Neutrophil (primary cell): Measurements from ENCODE around the gene PGM3.

Source experiments
- H3K27ac ChIP-seq: fragments of 200-600 bp; sonication (generic); 2 replicates; pipeline ENCODE4 v1.5.1; 2016; ENCODE audit warnings: mild to moderate bottlenecking, moderate library complexity
- H3K27me3 ChIP-seq: fragments of 200-600 bp; sonication (generic); 2 replicates; pipeline ENCODE4 v1.6.0; 2016; ENCODE audit warnings: mild to moderate bottlenecking
- H3K36me3 ChIP-seq: fragments of 200-600 bp; sonication (generic); 2 replicates; pipeline ENCODE4 v1.5.1; 2017
- H3K4me1 ChIP-seq, 2 experiments: fragments of 200-600 bp in 1 of 2; sonication (generic) in 1 of 2; 1 replicate in 1 of 2; 2 replicates in 1 of 2; pipeline versions ENCODE4 v1.5.1 to v1.6.1; 2013 to 2016; ENCODE audit warnings: low read depth in 1 of 2, low read length in 1 of 2, mild to moderate bottlenecking in 1 of 2, moderate library complexity in 1 of 2; ENCODE audit not compliant: control insufficient read depth in 1 of 2, insufficient read depth in 1 of 2
- H3K4me3 ChIP-seq, 2 experiments: fragments of 200-600 bp in 1 of 2; sonication (generic) in 1 of 2; 1 replicate in 1 of 2; 2 replicates in 1 of 2; pipeline ENCODE4 v1.5.1; 2013 to 2016; ENCODE audit warnings: low read depth in 1 of 2, low read length in 1 of 2, mild to moderate bottlenecking in 1 of 2, moderate library complexity in 1 of 2
- H3K9me3 ChIP-seq: fragments of 200-600 bp; sonication (generic); 2 replicates; pipeline ENCODE4 v1.5.1; 2016
- TF ChIP-seq, protein P1 (sequence below): fragments of 200-600 bp; sonication (generic); IDR thresholded peaks from 2 replicates; pipeline ENCODE4 v1.5.1; 2016; ENCODE audit warnings: antibody characterized with exemption

PGM3 gene

DNA sequence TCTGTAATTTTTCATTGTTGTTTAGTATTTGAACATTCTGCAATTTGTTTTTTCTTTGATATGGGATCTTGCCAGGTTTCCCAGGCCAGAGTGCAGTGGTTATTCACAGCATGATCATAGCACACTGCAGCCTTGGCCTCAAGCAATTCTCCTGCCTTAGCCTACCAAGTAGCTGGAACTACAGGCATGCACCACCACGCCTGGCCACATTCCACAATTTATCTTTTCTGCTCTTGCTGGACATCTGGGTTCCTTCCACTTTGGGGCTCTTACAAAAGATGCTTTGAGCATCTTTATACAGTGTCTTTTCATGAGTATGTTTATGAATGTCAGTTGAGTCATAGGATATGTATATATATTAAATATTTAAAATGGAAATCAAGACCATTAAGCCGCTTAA is 42.0 kb downstream of the PGM3 start:
- TF ChIP-seq, protein P1, sequence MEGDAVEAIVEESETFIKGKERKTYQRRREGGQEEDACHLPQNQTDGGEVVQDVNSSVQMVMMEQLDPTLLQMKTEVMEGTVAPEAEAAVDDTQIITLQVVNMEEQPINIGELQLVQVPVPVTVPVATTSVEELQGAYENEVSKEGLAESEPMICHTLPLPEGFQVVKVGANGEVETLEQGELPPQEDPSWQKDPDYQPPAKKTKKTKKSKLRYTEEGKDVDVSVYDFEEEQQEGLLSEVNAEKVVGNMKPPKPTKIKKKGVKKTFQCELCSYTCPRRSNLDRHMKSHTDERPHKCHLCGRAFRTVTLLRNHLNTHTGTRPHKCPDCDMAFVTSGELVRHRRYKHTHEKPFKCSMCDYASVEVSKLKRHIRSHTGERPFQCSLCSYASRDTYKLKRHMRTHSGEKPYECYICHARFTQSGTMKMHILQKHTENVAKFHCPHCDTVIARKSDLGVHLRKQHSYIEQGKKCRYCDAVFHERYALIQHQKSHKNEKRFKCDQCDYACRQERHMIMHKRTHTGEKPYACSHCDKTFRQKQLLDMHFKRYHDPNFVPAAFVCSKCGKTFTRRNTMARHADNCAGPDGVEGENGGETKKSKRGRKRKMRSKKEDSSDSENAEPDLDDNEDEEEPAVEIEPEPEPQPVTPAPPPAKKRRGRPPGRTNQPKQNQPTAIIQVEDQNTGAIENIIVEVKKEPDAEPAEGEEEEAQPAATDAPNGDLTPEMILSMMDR = no peak
- Histone ChIP-seq H3K27me3 (no peaks in the 10 kb centered on the region), H3K4me3 (no peak overlapping the region), H3K4me1 (no peaks in the 10 kb centered on the region), H3K27ac (no peak overlapping the region), H3K9me3 (no peaks in the 10 kb centered on the region), H3K36me3 (peaks cover 67% of the 10 kb centered on the region)

GRCh38 chr6:83138758-83139157 is 54.3 kb downstream of the PGM3 start:
- Histone ChIP-seq H3K27ac (no peak overlapping the region), H3K27me3 (no peaks in the 10 kb centered on the region), H3K9me3 (no peaks in the 10 kb centered on the region), H3K4me1 (no peaks in the 10 kb centered on the region), H3K4me3 (no peak overlapping the region), H3K36me3 (peaks cover 74% of the 10 kb centered on the region)
- TF ChIP-seq, protein P1 = no peak

DNA sequence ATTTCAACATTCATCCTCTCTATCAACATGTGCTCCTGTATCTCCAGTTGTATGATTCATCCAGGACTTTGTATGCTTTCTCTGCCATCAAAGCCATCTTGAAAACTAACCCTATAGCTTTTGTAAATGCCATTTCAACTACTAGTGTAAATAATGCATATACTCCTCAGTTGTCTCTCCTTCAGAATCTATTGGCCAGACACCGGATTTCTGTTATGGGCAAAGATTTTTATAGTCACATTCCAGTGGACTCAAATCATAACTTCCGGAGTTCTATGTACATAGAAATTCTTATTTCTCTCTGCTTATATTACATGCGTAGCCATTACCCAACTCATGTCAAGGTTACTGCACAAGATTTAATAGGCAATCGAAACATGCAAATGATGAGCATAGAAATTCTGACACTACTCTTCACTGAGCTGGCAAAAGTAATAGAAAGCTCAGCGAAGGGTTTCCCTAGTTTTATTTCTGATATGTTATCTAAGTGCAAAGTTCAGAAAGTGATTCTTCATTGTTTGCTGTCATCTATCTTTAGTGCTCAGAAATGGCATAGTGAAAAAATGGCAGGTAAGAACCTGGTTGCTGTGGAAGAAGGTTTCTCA is 54.8 kb downstream of the PGM3 start:
- TF ChIP-seq, protein P1 = no peak
- no peaks in the 10 kb centered on the region for H3K4me1 ChIP-seq
- no peak overlapping the region for H3K27ac ChIP-seq
- H3K36me3 ChIP-seq = peaks cover 70% of the 10 kb centered on the region
- H3K27me3 ChIP-seq = no peaks in the 10 kb centered on the region
- H3K9me3 ChIP-seq = no peaks in the 10 kb centered on the region
- H3K4me3 ChIP-seq = no peak overlapping the region

DNA sequence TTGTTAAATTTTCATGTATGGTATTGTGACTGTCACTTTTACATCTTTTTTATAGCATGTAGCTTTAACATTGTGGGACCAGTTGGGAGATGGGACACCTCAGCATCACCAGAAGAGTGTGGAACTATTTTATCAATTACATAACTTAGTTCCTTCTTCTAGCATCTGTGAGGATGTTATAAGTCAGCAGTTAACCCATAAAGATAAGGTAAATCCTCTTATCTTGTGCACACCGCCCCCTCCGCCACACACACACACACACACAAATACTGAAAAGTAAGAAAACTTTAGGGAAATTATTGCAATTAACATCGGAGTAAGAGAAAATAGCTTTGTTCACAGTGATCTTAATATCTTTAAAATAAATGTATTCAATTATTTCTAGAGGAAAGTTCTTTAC is 60.9 kb downstream of the PGM3 start:
- Histone ChIP-seq H3K27ac (no peak overlapping the region), H3K36me3 (peaks cover 68% of the 10 kb centered on the region), H3K9me3 (no peaks in the 10 kb centered on the region), H3K27me3 (no peaks in the 10 kb centered on the region), H3K4me1 (no peaks in the 10 kb centered on the region), H3K4me3 (no peak overlapping the region)
- TF ChIP-seq, protein P1 = no peak

- Histone ChIP-seq H3K4me1 (no peaks in the 10 kb centered on the region), H3K4me3 (no peak overlapping the region), H3K9me3 (no peaks in the 10 kb centered on the region), H3K27ac (no peak overlapping the region), H3K36me3 (peaks cover 87% of the 10 kb centered on the region), H3K27me3 (no peaks in the 10 kb centered on the region)
- TF ChIP-seq, protein P1 = no peak
Observed at GRCh38 chr6:83127976-83128375, 65.1 kb downstream of the PGM3 start.
